Activated T-helper 2 cell treated with anti-CD3 and anti-CD28 coated beads, Interferon-gamma antibody, Interleukin-2, Interleukin-4, amounts not matched to agents 10 μg/mL and 5 μg/mL and 100 μg/mL, durations not matched to agents 14 hours and 24 hours and 36 hours (primary cell): ENCODE results near the gene FCN1. TPM values are rescaled to one million over a fixed set of nuclear protein-coding genes. Genes with fewer than 3 reads are reported as not detected.

Experiments used
- DNase-seq: peaks from one replicate; pipeline ENCODE4 v3.0.0; 2021; ENCODE audit warnings: low spot score
- H3K27ac Mint-ChIP-seq: one replicate; pipeline ENCODE4 v1.8.0; 2021; ENCODE audit warnings: mixed read lengths
- H3K27me3 Mint-ChIP-seq: one replicate; pipeline ENCODE4 v1.8.0; 2021; ENCODE audit warnings: low read depth, mixed read lengths
- H3K36me3 Mint-ChIP-seq: one replicate; pipeline ENCODE4 v1.8.0; 2021; ENCODE audit warnings: low read depth, mixed read lengths
- H3K4me1 Mint-ChIP-seq: one replicate; pipeline ENCODE4 v1.8.0; 2021; ENCODE audit warnings: low read depth, mixed read lengths
- H3K4me3 Mint-ChIP-seq: one replicate; pipeline ENCODE4 v1.8.0; 2021; ENCODE audit warnings: low read depth, mild to moderate bottlenecking, moderate library complexity, mixed read lengths
- H3K9me3 Mint-ChIP-seq: one replicate; pipeline ENCODE4 v1.8.0; 2021; ENCODE audit warnings: mixed read lengths
- intact Hi-C: fragments of 100-400 bp; cut with micrococcal nuclease; formaldehyde crosslinking; loops from one replicate; pipeline ENCODE4 v1.15.1; 2023
- total RNA-seq: library from RNA; stranded (reverse); gene quantifications from 2 replicates; pipeline ENCODE4 v1.2.3, GENCODE V29; 2022

The FCN1 gene
- total RNA-seq, 1 donor from 2014 or later: not detected

DNA sequence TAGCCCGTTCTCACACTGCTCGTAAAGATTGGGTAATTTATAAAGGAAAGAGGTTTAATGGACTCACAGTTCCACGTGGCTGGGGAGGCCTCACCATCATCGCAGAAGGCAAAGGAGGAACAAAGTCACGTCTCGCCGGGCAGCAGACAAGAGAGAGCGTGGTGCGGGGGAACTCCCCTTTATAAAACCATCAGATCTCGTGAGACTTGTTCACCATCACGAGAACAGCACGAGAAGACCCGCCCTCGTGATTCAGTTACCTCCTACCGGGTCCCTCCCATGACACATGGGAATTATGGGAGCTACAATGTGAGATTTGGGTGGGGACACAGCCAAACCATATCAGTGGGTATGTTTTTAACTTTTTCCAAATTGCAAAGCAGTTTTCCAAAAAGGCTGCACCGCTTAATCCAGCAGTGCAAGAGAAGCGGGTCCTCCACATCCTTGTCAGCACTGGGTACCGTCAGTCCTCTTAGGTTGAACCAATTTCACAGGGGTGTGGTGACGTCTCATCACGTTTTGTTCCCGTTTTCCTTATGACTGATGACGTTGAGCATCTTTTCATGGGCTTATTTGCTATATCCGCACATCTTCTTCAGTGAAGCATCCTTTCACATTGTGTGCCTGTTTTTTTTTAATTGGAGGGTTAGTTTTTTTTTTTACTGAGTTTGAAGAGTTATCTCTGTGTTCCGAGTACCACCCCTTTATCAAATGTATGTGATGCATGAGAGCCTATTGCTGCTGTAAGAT lies 45.1 kb downstream of the FCN1 start:
- Mint-ChIP-seq H3K4me1 (no peaks in the 10 kb centered on the region), H3K27ac (no peak overlapping the region), H3K9me3 (no peaks in the 10 kb centered on the region), H3K27me3 (peaks cover 2% of the 10 kb centered on the region), H3K4me3 (no peak overlapping the region), H3K36me3 (no peaks in the 10 kb centered on the region)
- intact Hi-C loops: no loop called here
- DNase-seq: no peak

DNA sequence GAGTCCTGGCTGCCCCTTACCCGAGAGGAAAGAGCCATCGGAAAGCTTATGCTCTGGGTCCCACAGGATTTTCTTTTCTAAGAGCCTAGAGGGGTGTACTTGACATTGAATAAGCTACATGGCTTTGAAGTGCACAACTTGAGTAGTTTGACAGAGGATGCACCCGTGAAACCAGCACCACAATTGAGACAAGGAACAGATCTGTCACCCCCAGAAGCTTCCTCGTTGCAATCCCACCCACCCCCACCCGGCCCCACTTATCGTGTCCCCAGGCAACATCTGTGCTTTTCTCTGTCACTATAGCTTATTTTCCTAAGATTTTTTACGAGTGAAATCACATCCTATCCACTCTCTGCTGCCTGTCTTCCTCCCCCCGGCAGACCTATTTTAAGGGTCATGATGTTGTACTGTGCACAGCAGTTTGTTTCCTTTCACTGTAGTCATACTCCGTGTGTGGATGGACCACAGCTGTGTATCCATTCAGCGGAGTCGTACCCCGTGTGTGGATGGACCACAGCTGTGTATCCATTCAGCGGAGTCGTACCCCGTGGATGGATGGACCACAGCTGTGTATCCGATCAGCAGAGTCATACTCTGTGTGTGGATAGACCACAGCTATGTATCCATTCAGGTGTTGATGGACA lies 45.9 kb downstream of the FCN1 start:
- DNase-seq: no peak
- Mint-ChIP-seq H3K36me3 (no peaks in the 10 kb centered on the region), H3K27me3 (peaks cover 2% of the 10 kb centered on the region), H3K27ac (no peak overlapping the region), H3K4me3 (no peak overlapping the region), H3K4me1 (no peaks in the 10 kb centered on the region), H3K9me3 (no peaks in the 10 kb centered on the region)
- intact Hi-C loops: no loop called here

DNA sequence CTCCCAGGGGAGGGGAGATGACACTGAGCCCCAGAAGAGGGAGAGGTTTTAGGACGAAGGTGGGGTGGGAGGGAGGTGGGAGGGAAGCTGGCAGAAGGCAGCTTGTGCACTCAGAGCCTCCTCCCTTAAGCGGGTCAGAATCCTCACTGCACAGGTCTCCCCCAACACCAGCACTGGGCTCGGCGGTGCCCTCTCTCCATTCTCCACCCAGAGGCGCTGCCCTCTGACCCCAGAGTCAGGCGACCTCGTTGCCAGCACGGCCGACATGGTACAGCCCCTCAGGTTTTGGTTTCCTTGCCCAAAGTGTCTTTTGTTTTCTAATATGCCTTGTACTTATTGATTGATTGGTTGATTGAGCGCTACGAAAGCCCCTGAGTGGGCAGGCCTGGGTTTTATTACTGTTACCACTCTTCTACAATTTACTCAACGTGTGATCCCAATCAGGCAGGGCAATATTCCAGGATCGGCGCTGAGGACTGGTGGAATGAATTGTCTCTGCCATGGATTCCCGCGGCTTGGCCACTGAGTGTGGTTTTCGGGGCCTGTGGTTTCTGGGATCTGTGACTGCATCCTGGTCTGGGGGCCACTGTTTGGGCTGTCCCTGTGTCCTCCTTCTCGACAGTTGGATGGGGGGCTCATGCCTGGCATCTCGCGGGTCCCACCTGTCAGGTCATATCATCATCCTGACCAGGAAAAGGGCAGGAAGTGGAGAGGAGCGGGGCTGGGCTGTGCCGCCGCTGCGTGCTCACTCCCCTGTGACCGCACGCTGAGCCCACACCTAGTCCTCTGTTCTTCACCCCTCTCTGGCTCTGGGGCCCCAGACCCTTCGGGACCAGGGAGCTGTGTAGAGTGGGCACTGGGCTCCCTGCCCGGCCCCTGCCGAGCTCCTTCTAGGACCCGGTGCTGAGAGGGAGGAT lies 46.7 kb downstream of the FCN1 start:
- H3K4me3 Mint-ChIP-seq: no peak overlapping the region
- H3K36me3 Mint-ChIP-seq: no peaks in the 10 kb centered on the region
- H3K9me3 Mint-ChIP-seq: no peaks in the 10 kb centered on the region
- intact Hi-C loops: no loop called here
- H3K4me1 Mint-ChIP-seq: no peaks in the 10 kb centered on the region
- DNase-seq: no peak
- H3K27me3 Mint-ChIP-seq: peaks cover 2% of the 10 kb centered on the region
- H3K27ac Mint-ChIP-seq: no peak overlapping the region

DNA sequence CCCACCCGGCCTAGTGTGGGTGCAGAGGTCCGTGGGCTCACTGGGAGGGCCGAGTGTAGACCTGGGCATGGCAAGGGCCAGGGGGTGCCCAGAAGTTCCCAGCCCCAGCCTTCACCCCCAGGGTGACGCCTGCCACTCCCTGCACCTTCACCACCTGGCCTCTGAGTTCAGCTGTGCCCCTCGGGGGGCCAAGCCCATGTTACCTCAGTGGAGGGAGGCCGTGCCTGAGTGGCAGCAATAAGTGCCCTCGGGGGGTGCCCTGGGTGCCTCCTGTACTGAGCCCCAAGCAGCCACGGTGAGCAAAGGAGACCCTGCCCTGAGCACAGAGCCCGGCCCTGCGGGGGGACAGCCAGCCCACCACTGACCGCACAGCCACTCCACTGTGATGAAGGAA lies 47.4 kb downstream of the FCN1 start:
- H3K9me3 Mint-ChIP-seq: no peaks in the 10 kb centered on the region
- H3K27me3 Mint-ChIP-seq: peaks cover 2% of the 10 kb centered on the region
- no peak for DNase-seq
- H3K4me3 Mint-ChIP-seq: no peak overlapping the region
- intact Hi-C loops: no loop called here
- H3K27ac Mint-ChIP-seq: no peak overlapping the region
- H3K4me1 Mint-ChIP-seq: no peaks in the 10 kb centered on the region
- no peaks in the 10 kb centered on the region for H3K36me3 Mint-ChIP-seq

DNA sequence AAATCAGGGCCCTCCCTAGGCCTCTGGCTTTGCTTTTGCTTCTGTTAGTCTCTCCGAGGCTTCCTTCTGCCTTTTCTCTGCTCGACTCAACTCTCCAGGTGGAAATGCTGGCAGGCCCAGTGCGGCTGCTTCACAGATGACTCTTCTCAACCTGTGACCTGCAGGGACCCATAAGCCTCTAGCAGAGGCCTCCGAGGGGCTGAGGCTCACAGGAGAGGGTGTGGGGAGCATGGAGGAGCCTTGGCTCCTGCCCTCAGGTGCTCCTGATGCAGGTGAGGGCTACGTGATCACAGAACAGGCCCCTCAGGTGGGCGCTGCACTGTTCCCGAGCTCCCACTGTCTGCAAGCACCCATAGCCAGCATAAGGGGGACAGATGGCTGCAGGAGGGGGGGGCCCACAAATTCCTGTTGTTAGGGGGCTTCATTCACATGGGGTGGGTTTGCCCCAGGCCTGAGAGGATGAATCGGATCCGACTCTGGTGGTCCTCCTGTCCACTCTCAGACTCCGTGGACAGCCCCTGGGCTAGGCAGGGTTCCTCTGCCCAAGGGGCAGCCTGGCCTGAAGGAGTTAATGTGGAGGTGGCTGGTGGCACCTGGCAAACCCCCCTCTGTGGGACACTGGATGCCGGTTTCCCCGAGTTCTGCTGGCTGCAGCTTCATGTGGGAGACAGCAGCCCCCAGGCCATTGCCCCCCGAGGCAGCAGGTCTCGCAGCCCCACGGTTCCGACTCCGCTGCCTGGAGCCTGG lies 48.0 kb downstream of the FCN1 start:
- Mint-ChIP-seq H3K36me3 (no peaks in the 10 kb centered on the region), H3K27me3 (no peaks in the 10 kb centered on the region), H3K4me1 (no peaks in the 10 kb centered on the region), H3K4me3 (no peak overlapping the region), H3K9me3 (no peaks in the 10 kb centered on the region), H3K27ac (no peak overlapping the region)
- intact Hi-C loops: no loop called here
- no peak for DNase-seq

DNA sequence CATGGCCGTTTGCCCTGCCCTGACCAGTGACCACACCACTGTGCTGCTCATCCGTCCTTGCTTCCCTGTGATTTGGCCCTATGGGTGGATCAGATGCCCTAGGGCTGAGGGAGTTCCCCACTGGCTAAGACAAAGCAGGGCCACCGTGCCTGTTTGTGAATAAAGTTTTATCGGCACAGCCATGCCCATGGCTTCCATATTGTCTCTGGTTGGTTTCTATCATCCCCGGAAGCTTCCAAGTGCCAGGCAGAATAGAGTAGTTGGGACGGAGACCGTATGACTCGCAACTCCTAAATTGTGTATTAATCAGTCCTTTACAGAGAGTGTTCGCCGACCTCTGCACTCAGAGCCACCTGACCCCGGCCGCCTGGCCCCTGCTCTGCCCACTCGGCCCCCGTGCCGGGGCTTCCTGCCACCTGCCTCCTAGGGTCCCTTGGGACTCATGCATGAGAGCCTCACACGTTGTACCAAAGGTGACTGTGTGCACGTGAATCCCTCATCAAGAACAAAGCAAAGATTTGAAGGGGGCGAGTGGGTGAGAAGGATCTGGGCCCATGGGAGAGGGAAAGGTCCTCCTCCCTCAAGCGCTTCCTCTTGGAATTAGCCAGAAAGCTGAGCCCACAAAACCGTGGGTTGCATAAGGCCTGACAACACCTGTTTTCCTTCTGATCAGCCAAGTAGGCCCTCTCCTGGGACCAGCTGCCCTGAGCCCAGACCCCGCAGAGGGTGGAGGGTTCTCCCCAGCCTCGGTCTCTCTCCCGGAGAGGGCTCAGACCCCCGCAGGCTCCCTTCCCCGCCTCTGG lies 48.8 kb downstream of the FCN1 start:
- intact Hi-C loops: no loop called here
- H3K36me3 Mint-ChIP-seq: no peaks in the 10 kb centered on the region
- DNase-seq: no peak
- no peaks in the 10 kb centered on the region for H3K27me3 Mint-ChIP-seq
- no peak overlapping the region for H3K4me3 Mint-ChIP-seq
- no peaks in the 10 kb centered on the region for H3K9me3 Mint-ChIP-seq
- no peak overlapping the region for H3K27ac Mint-ChIP-seq
- no peaks in the 10 kb centered on the region for H3K4me1 Mint-ChIP-seq

DNA sequence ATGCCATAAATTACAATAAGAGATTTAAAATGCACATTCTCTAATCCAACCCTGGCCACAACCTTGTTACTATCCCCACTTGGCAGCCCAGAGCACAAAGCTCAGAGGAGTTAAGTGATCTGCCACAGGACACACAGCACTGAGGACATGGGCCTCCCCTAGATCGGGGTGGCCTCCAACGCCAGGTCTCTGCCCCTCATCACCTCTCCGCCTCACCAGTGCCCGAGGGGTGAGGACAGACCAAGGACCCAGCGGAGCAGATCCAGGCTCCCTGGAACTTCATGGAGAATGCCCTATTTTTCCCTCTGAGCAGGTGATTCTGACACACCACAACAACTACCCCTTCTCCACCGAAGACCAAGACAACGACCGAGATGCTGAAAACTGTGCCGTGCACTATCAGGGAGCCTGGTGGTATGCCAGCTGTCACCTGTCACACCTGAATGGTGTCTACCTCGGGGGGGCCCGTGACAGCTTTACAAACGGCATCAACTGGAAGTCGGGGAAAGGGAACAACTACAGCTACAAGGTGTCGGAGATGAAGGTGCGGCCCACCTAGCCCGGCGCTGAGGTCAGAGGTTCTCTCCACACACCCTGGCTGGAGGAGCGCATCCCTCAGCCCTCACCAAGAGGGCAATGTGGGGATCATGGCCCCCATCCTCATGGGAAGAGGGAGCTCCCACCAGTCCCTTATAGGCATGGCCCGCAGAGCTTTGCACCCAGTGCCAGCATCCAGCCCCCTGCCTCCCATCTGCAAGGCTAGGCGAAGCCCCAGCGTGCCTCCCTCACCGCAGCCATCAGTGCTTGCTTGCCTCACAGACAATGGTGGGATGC lies 49.6 kb downstream of the FCN1 start:
- H3K9me3 Mint-ChIP-seq: no peaks in the 10 kb centered on the region
- no peaks in the 10 kb centered on the region for H3K27me3 Mint-ChIP-seq
- intact Hi-C loops: no loop called here
- no peaks in the 10 kb centered on the region for H3K4me1 Mint-ChIP-seq
- H3K4me3 Mint-ChIP-seq: no peak overlapping the region
- DNase-seq: no peak
- H3K27ac Mint-ChIP-seq: no peak overlapping the region
- H3K36me3 Mint-ChIP-seq: no peaks in the 10 kb centered on the region

DNA sequence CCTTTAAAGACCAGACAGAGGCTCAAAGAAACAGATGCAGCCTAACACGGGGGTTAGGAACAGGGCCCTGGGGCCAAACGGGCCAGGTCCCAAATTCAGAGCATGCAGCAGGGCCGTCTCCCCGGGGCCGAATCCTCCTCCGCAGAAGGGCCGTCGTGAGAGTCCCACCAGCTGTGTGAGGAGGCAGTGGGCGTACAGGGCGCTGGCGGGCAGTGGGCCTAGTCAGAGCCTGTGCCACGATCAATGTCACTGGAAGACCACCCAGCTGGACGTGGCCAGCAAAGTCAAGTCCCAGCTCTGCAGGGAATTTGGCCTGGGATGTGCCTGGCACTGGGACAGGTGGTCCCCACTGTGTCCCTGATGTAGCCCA lies 52.9 kb downstream of the FCN1 start:
- no peak overlapping the region for H3K27ac Mint-ChIP-seq
- H3K4me1 Mint-ChIP-seq: no peaks in the 10 kb centered on the region
- no peak for DNase-seq
- no peaks in the 10 kb centered on the region for H3K36me3 Mint-ChIP-seq
- no peaks in the 10 kb centered on the region for H3K9me3 Mint-ChIP-seq
- peaks cover 3% of the 10 kb centered on the region for H3K27me3 Mint-ChIP-seq
- no peak overlapping the region for H3K4me3 Mint-ChIP-seq
- intact Hi-C loops: no loop called here

DNA sequence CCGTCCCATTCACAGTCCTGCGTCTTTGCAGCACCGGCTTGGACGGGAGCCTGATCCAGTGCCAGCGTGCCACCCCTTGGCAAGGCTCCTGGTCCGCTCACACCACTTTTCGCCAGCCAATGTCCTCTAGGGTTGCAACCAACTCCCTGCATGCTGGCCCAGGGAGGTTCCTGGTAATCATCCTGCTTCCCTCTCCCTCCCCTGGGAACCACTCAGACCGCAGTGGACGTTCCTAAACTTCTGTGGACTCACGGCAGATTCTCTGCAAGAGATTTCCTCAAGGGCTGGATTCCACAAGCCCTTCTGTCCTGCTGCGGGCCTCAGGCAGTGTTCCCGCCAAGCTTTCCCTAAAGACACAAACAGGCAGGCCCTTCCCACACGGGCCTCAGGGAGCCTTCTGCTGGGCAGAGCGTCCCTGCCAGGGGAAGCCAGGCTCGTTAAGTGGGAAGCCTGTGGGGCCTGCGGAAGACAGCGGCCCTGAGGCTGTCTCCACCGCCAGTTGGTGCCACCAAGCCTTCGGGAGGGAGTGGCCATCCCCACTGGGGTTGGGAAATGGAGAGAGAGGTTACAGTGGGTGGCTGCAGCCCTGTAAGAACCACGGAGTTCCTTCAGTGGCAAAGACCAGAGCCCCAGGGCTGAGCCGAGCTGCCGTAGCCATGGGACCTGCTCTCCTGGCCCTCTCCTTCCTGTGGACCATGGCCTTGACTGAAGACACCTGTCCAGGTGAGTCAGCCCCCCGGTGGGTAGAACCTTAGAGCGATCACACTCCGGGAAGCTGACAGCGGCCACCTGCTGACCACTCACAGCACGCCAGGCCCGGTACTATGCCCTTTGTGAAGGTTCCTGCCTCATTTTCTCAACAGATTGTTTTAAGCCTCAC lies 53.5 kb downstream of the FCN1 start:
- peaks cover 3% of the 10 kb centered on the region for H3K27me3 Mint-ChIP-seq
- no peak overlapping the region for H3K27ac Mint-ChIP-seq
- DNase-seq: no peak
- no peak overlapping the region for H3K4me3 Mint-ChIP-seq
- H3K9me3 Mint-ChIP-seq: no peaks in the 10 kb centered on the region
- H3K4me1 Mint-ChIP-seq: no peaks in the 10 kb centered on the region
- H3K36me3 Mint-ChIP-seq: no peaks in the 10 kb centered on the region
- intact Hi-C loops: no loop called here

DNA sequence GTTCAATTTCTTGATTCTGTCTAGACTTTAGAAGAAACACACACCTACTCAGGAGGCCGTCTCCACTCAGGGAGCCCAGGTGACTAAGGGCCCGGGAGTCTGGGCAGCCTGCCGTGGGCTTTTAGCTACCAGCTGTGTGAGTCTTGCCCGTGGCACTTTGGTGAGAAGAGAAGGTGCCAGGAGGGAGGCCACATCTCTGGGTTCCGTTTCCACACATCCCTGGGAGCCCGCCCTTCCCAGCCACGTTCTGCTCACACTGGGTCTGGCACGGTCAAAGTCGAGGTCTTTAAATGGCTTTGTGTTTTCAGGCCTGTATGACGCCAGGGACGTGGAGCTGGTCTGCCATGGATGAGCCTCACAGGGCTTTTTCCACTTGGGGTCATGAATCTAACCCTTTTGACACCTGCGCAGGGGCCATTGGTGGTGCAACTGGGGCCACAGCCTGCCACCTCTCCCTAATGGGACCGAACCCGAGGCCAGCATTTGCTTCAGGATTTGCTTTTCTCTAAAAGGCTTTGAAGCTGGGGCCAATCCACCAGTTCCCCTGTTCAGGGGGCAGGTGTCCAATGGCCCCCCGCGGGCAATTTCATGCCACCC lies 54.3 kb downstream of the FCN1 start:
- no peak overlapping the region for H3K27ac Mint-ChIP-seq
- no peaks in the 10 kb centered on the region for H3K9me3 Mint-ChIP-seq
- peaks cover 3% of the 10 kb centered on the region for H3K27me3 Mint-ChIP-seq
- intact Hi-C loops: no loop called here
- H3K36me3 Mint-ChIP-seq: no peaks in the 10 kb centered on the region
- H3K4me1 Mint-ChIP-seq: peaks cover 3% of the 10 kb centered on the region
- no peak for DNase-seq
- no peak overlapping the region for H3K4me3 Mint-ChIP-seq
